Measurements from ENCODE around the gene RAB11FIP3. TPM values are rescaled to one million over a fixed set of nuclear protein-coding genes. Genes with fewer than 3 reads are reported as not detected.

Gene RAB11FIP3
- total RNA-seq, 2 experiments from 2014 or later, result 18.7 to 20.4 TPM

DNA sequence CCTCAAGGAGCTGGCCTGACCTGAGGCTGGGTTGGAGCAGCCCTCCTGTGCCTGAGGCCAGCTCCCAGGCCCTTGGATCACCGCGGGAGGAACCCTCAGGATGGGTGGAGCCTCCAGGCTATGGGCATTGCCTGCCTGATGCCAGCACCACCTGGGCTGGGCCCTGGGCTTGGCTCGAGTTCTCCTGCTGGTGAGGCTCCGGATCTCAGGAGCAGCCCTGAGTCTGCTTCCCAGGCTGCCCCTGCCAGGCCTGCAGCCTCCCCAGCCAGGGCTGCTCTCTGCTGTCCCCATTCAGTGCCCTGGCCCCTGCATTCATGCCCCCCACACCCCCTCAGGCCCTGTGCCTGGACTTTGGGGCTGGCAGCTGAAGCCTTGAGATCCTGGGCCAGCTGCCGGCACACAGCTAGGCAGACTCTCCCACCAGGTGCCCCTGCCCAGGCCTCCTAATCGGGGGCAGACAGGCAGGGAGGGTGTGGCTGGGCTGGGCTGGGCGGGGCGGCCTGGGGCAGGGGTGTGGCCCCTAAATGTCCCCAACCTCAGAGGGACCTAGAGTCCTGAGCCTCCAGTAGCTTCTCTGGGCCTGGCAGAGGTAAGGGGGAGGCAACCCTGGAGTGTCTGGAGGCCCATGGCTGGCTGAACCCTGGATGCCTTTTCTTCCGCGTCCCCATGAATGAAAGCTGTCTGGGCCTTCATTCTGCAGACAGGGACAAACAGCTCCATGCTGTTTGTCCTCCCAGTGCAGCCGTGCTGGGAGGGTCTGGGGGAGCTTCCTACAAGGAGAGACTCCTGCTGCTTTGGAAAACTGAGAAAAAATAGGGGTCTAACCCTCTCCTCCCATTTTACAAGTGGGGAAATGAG, 143.2 kb downstream of the RAB11FIP3 start:
- Mint-ChIP-seq H3K36me3 (ENCODE audit: low read depth) (no peaks in the 10 kb centered on the region), H3K4me1 (ENCODE audit: low read depth) (peaks cover 29% of the 10 kb centered on the region), H3K27ac (peak overlapping the region; percentile 89), H3K27me3 (no peaks in the 10 kb centered on the region), H3K4me3 (peak overlapping the region; percentile 83), H3K9me3 (no peaks in the 10 kb centered on the region)
- CTCF ChIA-PET, result no interaction called here
- POLR2A ChIA-PET, result interaction anchor here (0.8 to 1.5 kb wide), 3 partner anchors 40 to 81 kb away, joined by 3 to 4 read pairs (median 3); partner anchors contain the start of genes METTL26 and WDR90
- ATAC-seq (no peak), DNase-seq (no peak)
- TF ChIP-seq, protein P1, sequence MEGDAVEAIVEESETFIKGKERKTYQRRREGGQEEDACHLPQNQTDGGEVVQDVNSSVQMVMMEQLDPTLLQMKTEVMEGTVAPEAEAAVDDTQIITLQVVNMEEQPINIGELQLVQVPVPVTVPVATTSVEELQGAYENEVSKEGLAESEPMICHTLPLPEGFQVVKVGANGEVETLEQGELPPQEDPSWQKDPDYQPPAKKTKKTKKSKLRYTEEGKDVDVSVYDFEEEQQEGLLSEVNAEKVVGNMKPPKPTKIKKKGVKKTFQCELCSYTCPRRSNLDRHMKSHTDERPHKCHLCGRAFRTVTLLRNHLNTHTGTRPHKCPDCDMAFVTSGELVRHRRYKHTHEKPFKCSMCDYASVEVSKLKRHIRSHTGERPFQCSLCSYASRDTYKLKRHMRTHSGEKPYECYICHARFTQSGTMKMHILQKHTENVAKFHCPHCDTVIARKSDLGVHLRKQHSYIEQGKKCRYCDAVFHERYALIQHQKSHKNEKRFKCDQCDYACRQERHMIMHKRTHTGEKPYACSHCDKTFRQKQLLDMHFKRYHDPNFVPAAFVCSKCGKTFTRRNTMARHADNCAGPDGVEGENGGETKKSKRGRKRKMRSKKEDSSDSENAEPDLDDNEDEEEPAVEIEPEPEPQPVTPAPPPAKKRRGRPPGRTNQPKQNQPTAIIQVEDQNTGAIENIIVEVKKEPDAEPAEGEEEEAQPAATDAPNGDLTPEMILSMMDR (IDR thresholded peaks at IDR 0.05), result no peak
- intact Hi-C loops (cut with micrococcal nuclease), result no loop called here

GRCh38 chr16:569445-570254, 144.2 kb downstream of the RAB11FIP3 start, which contains the start of gene PIGQ:
Gene PIGQ, plus strand, starts transcription at chr16:569968. Its CDS starts 4,107 bp downstream, at chr16:574075.
- peak within 1 kb of the TSS; percentile 83 for H3K4me3 Mint-ChIP-seq

More at GRCh38 chr16:569445-570254, 144.2 kb downstream of the RAB11FIP3 start, which contains the start of gene PIGQ:
- Mint-ChIP-seq H3K27me3 (no peaks in the 10 kb centered on the region), H3K9me3 (no peaks in the 10 kb centered on the region), H3K4me1 (ENCODE audit: low read depth) (peaks cover 29% of the 10 kb centered on the region), H3K36me3 (ENCODE audit: low read depth) (no peaks in the 10 kb centered on the region), H3K27ac (peak within 1 kb of the TSS; percentile 89)
- TF ChIP-seq, protein P1 (IDR thresholded peaks at IDR 0.05), result no peak
- DNase-seq (peak; percentile 63), ATAC-seq (peak; percentile 81)
- ChIA-PET POLR2A (interaction anchor here (0.8 to 1.4 kb wide), 3 partner anchors 19 to 66 kb away, joined by 3 to 8 read pairs (median 4); partner anchors contain the start of gene METTL26), CTCF (no interaction called here)
- intact Hi-C loops (cut with micrococcal nuclease), result no loop called here

Small RNAs within 50 kb of the gene (microRNA-seq; reads per million reads assigned to microRNA genes)
- gene MIR3176 (ENCODE audit: borderline microRNAs expressed, borderline replicate concordance) (53.6 reads per million, percentile 61 among the genes with 10 or more reads in this experiment), gene MIR5587 (ENCODE audit: borderline microRNAs expressed, borderline replicate concordance) (not detected)

Other genes with a start within 250 kb of the RAB11FIP3 start
- gene HBA1, start 249.0 kb upstream of the RAB11FIP3 start, total RNA-seq, result not detected
- gene HBQ1, start 245.2 kb upstream of the RAB11FIP3 start, total RNA-seq, result 1 to 10 TPM; 2.2 to 3.2 TPM
- gene LUC7L, start 196.2 kb upstream of the RAB11FIP3 start, total RNA-seq, result 10 to 100 TPM; 68.0 to 72.8 TPM
- 10 to 100 TPM; 18.3 to 21.5 TPM for gene FAM234A, start 190.8 kb upstream of the RAB11FIP3 start, total RNA-seq
- not detected for gene RGS11, start 149.7 kb upstream of the RAB11FIP3 start, total RNA-seq
- gene ARHGDIG, start 145.1 kb upstream of the RAB11FIP3 start, total RNA-seq, result not detected
- gene PDIA2, start 142.5 kb upstream of the RAB11FIP3 start, total RNA-seq, result not detected
- 10 to 100 TPM; 24.1 to 24.9 TPM for gene AXIN1, start 72.9 kb upstream of the RAB11FIP3 start, total RNA-seq
- gene MRPL28, start 55.1 kb upstream of the RAB11FIP3 start, total RNA-seq, result 10 to 100 TPM; 95.0 to 98.2 TPM
- gene PGAP6, start 43.7 kb upstream of the RAB11FIP3 start, total RNA-seq, result 10 to 100 TPM; 21.9 to 24.8 TPM
- 10 to 100 TPM; 22.9 to 24.2 TPM for gene NME4, start 28.4 kb upstream of the RAB11FIP3 start, total RNA-seq
- 1 to 10 TPM; 9.7 to 10.0 TPM for gene DECR2, start 23.8 kb upstream of the RAB11FIP3 start, total RNA-seq
- 10 to 100 TPM; 76.4 to 81.2 TPM for gene CAPN15, start 102.1 kb downstream of the RAB11FIP3 start, total RNA-seq
- not detected for gene PRR35, start 134.7 kb downstream of the RAB11FIP3 start, total RNA-seq
- gene NHLRC4, start 141.4 kb downstream of the RAB11FIP3 start, total RNA-seq, result under 1 TPM; 0.41 to 0.72 TPM
- gene PIGQ, start 144.3 kb downstream of the RAB11FIP3 start, total RNA-seq, result 10 to 100 TPM; 18.5 to 18.6 TPM
- 1 to 10 TPM; 8.1 to 8.8 TPM for gene RAB40C, start 164.4 kb downstream of the RAB11FIP3 start, total RNA-seq
- under 1 TPM in 1 of 2 experiments, not detected in 1; 0.25 TPM for gene WFIKKN1, start 205.3 kb downstream of the RAB11FIP3 start, total RNA-seq
- gene METTL26, start 210.7 kb downstream of the RAB11FIP3 start, total RNA-seq, result 100 to 1,000 TPM; 119 to 133 TPM
- gene MCRIP2, start 216.2 kb downstream of the RAB11FIP3 start, total RNA-seq, result 10 to 100 TPM; 60.7 to 62.7 TPM
- gene WDR90, start 223.7 kb downstream of the RAB11FIP3 start, total RNA-seq, result 10 to 100 TPM; 89.6 to 90.7 TPM
- gene RHOT2, start 242.5 kb downstream of the RAB11FIP3 start, total RNA-seq, result 100 to 1,000 TPM; 110 TPM

All from activated CD8-positive, alpha-beta T cell treated with anti-CD3 and anti-CD28 coated beads for 36 hours (primary cell).